OCI-LY3 (cell line): ENCODE measurements around the gene HSDL2.

Experiments used
- EZH2phosphoT487 ChIP-seq: fragments of 200-600 bp; shearing (Covaris generic); IDR thresholded peaks from 2 replicates; pipeline ENCODE4 v1.6.1; 2018; ENCODE audit warnings: antibody characterized with exemption, mixed run types, low read depth
- TF ChIP-seq, protein P1 (sequence below): fragments of 200-600, 300-600 bp; sonication (generic); IDR thresholded peaks from 2 replicates; pipeline ENCODE4 v1.5.1; 2014; ENCODE audit warnings: antibody characterized with exemption, low read length, low read depth

DNA sequence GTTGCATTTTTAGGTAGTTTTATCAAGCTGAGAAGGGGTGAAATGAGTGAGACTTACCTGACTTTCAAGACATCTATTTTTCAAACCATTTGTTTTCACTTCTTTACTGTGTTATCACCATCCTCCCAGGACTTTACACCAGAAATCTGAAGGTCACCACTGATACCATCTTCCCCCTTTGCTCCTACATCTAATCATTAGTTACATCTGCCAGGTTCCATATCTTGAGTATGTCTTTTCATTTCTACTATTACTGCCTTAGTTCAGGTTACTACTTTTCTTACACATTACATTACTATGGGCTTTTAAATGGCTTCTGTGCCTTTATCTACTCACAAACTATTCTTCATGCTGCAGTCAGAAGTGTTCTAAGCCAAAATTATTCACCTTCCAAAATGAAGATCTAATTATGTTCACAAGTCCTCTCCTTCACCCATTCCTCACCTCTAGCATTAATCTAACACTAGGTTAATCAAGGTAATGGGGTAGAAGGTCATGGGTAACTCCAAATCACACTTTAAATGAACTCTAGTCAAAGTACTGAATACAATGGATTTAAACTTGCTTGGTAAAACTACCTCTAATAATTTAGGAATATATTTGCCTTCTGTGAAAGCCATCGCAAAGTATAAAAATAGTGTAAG lies 2.1 kb upstream of the HSDL2 start:
- TF ChIP-seq, protein P1, sequence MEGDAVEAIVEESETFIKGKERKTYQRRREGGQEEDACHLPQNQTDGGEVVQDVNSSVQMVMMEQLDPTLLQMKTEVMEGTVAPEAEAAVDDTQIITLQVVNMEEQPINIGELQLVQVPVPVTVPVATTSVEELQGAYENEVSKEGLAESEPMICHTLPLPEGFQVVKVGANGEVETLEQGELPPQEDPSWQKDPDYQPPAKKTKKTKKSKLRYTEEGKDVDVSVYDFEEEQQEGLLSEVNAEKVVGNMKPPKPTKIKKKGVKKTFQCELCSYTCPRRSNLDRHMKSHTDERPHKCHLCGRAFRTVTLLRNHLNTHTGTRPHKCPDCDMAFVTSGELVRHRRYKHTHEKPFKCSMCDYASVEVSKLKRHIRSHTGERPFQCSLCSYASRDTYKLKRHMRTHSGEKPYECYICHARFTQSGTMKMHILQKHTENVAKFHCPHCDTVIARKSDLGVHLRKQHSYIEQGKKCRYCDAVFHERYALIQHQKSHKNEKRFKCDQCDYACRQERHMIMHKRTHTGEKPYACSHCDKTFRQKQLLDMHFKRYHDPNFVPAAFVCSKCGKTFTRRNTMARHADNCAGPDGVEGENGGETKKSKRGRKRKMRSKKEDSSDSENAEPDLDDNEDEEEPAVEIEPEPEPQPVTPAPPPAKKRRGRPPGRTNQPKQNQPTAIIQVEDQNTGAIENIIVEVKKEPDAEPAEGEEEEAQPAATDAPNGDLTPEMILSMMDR, result no peak
- no peak for TF ChIP-seq EZH2phosphoT487
